Keratinocyte (primary cell): ENCODE measurements around the gene HSH2D. TPM values are rescaled to one million over a fixed set of nuclear protein-coding genes. Genes with fewer than 3 reads are reported as not detected.
"Not testable (repeated sequence)": the region's sequence is repeated elsewhere in the genome, so short reads cannot be mapped to it uniquely, and the experiment has no call there.

Experiments used
- DNase-seq: peaks from one replicate; pipeline ENCODE4 v3.0.0-alpha.2; 2011; ENCODE audit warnings: low read depth, missing footprints, low spot score
- FAIRE-seq: peaks from 2 replicates; lab custom pipeline; 2011; peaks lifted over from hg19 to GRCh38; lab: Jason Lieb, UNC
- H2AFZ ChIP-seq: 2 replicates; pipeline ENCODE4 v1.6.0; 2012; ENCODE audit warnings: low read length, control low read depth, inconsistent platforms; ENCODE audit not compliant: control insufficient read depth
- H3K27ac ChIP-seq: 2 replicates; pipeline ENCODE4 v1.5.1; 2011; ENCODE audit warnings: low read length; ENCODE audit not compliant: control insufficient read depth, insufficient read depth
- H3K27me3 ChIP-seq: 3 replicates; pipeline ENCODE4 v1.6.0; 2011; ENCODE audit warnings: low read length; ENCODE audit not compliant: control insufficient read depth, insufficient read depth; ENCODE audit errors: extremely low read depth
- H3K36me3 ChIP-seq, 2 experiments: 2 replicates in 1 of 2; 3 replicates in 1 of 2; pipeline ENCODE4 v1.5.1; 2011; ENCODE audit warnings: low read length in 2 of 2, mild to moderate bottlenecking in 1 of 2; ENCODE audit not compliant: control insufficient read depth in 2 of 2, insufficient read depth in 2 of 2; ENCODE audit errors: extremely low read depth in 1 of 2
- H3K4me1 ChIP-seq: 3 replicates; pipeline ENCODE4 v1.5.1; 2011; ENCODE audit warnings: low read length; ENCODE audit not compliant: control insufficient read depth, insufficient read depth; ENCODE audit errors: extremely low read depth
- H3K4me2 ChIP-seq: 3 replicates; pipeline ENCODE4 v1.6.0; 2011; ENCODE audit warnings: low read depth, low read length; ENCODE audit not compliant: control insufficient read depth, insufficient read depth; ENCODE audit errors: extremely low read depth
- H3K4me3 ChIP-seq, 3 experiments: fragments of 200-600 bp in 1 of 3; sonication (generic) in 1 of 3; 2 replicates in 2 of 3; 3 replicates in 1 of 3; pipeline ENCODE4 v1.5.1; 2011 to 2016; ENCODE audit warnings: low read length in 3 of 3, mild to moderate bottlenecking in 3 of 3, control low read depth in 2 of 3, inconsistent platforms in 1 of 3, low read depth in 1 of 3, mixed read lengths in 1 of 3, mixed run types in 1 of 3, moderate library complexity in 1 of 3; ENCODE audit not compliant: control insufficient read depth in 2 of 3, insufficient read depth in 2 of 3; ENCODE audit errors: extremely low read depth in 1 of 3
- H3K79me2 ChIP-seq: 2 replicates; pipeline ENCODE4 v1.6.0; 2012; ENCODE audit warnings: low read length; ENCODE audit not compliant: control insufficient read depth, insufficient read depth
- H3K9ac ChIP-seq: 3 replicates; pipeline ENCODE4 v1.6.0; 2011; ENCODE audit warnings: low read length; ENCODE audit not compliant: control insufficient read depth, insufficient read depth; ENCODE audit errors: extremely low read depth
- H3K9me1 ChIP-seq: 3 replicates; pipeline ENCODE4 v1.6.0; 2011; ENCODE audit warnings: low read length; ENCODE audit not compliant: control insufficient read depth, insufficient read depth; ENCODE audit errors: extremely low read depth
- H3K9me3 ChIP-seq: 2 replicates; pipeline ENCODE4 v1.5.1; 2012; ENCODE audit warnings: low read depth, low read length; ENCODE audit not compliant: control insufficient read depth
- H4K20me1 ChIP-seq: 3 replicates; pipeline ENCODE4 v1.6.0; 2011; ENCODE audit warnings: low read length; ENCODE audit not compliant: control insufficient read depth, insufficient read depth; ENCODE audit errors: extremely low read depth
- EZH2 ChIP-seq: IDR thresholded peaks from one replicate; pipeline ENCODE4 v1.6.1; 2012; ENCODE audit warnings: inconsistent platforms, mild to moderate bottlenecking, low read length, moderate library complexity
- dilution Hi-C: fragments of 300-500 bp; cut with MboI; formaldehyde crosslinking; loops from one replicate; pipeline ENCODE4 v1.7.0; 2020; ENCODE audit warnings: low sequenced_read_pairs; ENCODE audit not compliant: extremely low pct_ligation_motif_present
- polyA plus RNA-seq, 5 experiments: library from polyadenylated mRNA; depleted of rRNA in 3 of 5; stranded (reverse) in 3 of 5; stranded (forward) in 1 of 5; unstranded in 1 of 5; fragments of >200 nt; gene quantifications; 1 replicate in 1 of 5; 2 replicates in 3 of 5; 3 replicates in 1 of 5; pipeline versions ENCODE4 v1.2.1 to v1.2.3, GENCODE V29; 2011 to 2012; ENCODE audit warnings: missing spikeins in 2 of 5, low read depth in 1 of 5, low replicate concordance in 1 of 5
- TF ChIP-seq, protein P1 (sequence below), 3 experiments: IDR thresholded peaks in 1 of 3; conservative IDR thresholded peaks in 1 of 3; optimal IDR thresholded peaks in 1 of 3; 2 replicates in 2 of 3; 3 replicates in 1 of 3; pipeline versions ENCODE3 to v1.5.1; 2011; ENCODE audit warnings: low read length in 3 of 3, mild to moderate bottlenecking in 3 of 3, moderate library complexity in 2 of 3, control low read depth in 1 of 3, inconsistent platforms in 1 of 3; ENCODE audit not compliant: insufficient read depth in 2 of 3; ENCODE audit errors: extremely low read depth in 1 of 3

The HSH2D gene
- polyA plus RNA-seq, 1 donor (not counting 4 experiments of a cell fraction or from before 2014, with no cell fraction given): 1.1 TPM

GRCh38 chr19:16170134-16170533 lies 26.6 kb downstream of the HSH2D start:
- no peaks in the 10 kb centered on the region for H3K79me2 ChIP-seq
- H3K36me3 ChIP-seq: no peaks in the 10 kb centered on the region
- H3K9me3 ChIP-seq: no peaks in the 10 kb centered on the region
- no peak for DNase-seq
- no peak overlapping the region for H2AFZ ChIP-seq
- no peaks in the 10 kb centered on the region for H3K9me1 ChIP-seq
- dilution Hi-C loops: no loop called here
- H3K9ac ChIP-seq: no peak overlapping the region
- TF ChIP-seq, protein P1, sequence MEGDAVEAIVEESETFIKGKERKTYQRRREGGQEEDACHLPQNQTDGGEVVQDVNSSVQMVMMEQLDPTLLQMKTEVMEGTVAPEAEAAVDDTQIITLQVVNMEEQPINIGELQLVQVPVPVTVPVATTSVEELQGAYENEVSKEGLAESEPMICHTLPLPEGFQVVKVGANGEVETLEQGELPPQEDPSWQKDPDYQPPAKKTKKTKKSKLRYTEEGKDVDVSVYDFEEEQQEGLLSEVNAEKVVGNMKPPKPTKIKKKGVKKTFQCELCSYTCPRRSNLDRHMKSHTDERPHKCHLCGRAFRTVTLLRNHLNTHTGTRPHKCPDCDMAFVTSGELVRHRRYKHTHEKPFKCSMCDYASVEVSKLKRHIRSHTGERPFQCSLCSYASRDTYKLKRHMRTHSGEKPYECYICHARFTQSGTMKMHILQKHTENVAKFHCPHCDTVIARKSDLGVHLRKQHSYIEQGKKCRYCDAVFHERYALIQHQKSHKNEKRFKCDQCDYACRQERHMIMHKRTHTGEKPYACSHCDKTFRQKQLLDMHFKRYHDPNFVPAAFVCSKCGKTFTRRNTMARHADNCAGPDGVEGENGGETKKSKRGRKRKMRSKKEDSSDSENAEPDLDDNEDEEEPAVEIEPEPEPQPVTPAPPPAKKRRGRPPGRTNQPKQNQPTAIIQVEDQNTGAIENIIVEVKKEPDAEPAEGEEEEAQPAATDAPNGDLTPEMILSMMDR (optimal IDR thresholded peaks at IDR 0.05 in 1 of 3, IDR thresholded peaks at IDR 0.05 in 1 of 3, conservative IDR thresholded peaks at IDR 0.05 in 1 of 3; ENCODE audit: extremely low read depth in 1 of 3, insufficient read depth in 2 of 3, low read length in 3 of 3): no peak
- TF ChIP-seq EZH2: no peak
- no peak overlapping the region for H3K4me2 ChIP-seq
- H3K4me1 ChIP-seq: no peaks in the 10 kb centered on the region
- no peaks in the 10 kb centered on the region for H3K27me3 ChIP-seq
- no peak overlapping the region for H3K4me3 ChIP-seq
- no peak for FAIRE-seq
- H4K20me1 ChIP-seq: no peaks in the 10 kb centered on the region
- no peak overlapping the region for H3K27ac ChIP-seq

DNA sequence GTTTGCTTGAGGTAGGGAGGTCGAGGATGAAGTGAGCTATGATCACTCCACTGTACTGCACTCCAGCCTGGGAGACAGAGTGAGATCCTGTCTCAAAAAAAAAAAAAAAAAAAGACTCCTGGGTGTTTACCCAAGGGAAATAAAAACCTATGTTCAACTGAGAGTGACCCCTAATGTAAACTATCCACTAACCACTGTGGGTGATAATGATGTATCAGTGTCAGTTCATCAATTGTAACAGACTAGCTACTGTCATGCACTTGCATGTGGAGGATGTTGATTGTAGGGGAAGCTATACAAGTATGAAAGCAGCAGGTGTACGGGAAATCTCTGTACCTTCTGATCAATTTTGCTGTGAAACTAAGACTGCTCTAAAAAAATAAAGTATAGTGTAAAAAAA lies 32.5 kb downstream of the HSH2D start:
- Histone ChIP-seq H3K27me3 (no peaks in the 10 kb centered on the region), H2AFZ (no peak overlapping the region), H3K9ac (no peak overlapping the region), H3K4me2 (no peak overlapping the region), H3K79me2 (no peaks in the 10 kb centered on the region), H3K36me3 (no peaks in the 10 kb centered on the region), H3K27ac (no peak overlapping the region), H3K4me1 (peaks cover 7% of the 10 kb centered on the region), H3K9me3 (no peaks in the 10 kb centered on the region), H3K9me1 (no peaks in the 10 kb centered on the region), H3K4me3 (no peak overlapping the region), H4K20me1 (no peaks in the 10 kb centered on the region)
- TF ChIP-seq, protein P1 (optimal IDR thresholded peaks at IDR 0.05 in 1 of 3, IDR thresholded peaks at IDR 0.05 in 1 of 3, conservative IDR thresholded peaks at IDR 0.05 in 1 of 3; ENCODE audit: extremely low read depth in 1 of 3, insufficient read depth in 2 of 3, low read length in 3 of 3): no peak
- TF ChIP-seq EZH2: no peak
- DNase-seq (no peak), FAIRE-seq (no peak)
- dilution Hi-C loops: no loop called here

DNA sequence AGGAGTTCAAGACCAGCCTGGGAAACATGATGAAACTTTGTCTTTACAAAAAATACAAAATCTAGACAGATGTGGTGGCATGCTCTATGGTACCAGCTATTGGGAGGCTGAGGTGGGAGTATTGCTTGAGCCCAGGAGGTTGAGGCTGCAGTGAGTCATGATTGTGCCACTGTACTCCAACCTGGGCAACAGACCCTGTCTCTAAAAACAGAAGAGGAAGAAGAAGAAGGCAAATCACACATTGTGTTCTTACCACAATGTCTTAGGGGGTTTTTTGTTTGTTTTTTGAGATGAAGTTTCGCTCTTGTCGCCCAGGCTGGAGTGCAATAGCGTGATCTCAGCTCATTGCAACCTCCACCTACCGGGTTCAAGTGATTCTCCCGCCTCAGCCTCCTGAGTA lies 35.4 kb downstream of the HSH2D start:
- H3K4me3 ChIP-seq, H3K79me2 ChIP-seq, H3K36me3 ChIP-seq, dilution Hi-C loops, FAIRE-seq, H3K27ac ChIP-seq, H3K4me2 ChIP-seq, H4K20me1 ChIP-seq, H3K9me3 ChIP-seq, H2AFZ ChIP-seq, H3K4me1 ChIP-seq, H3K9ac ChIP-seq, H3K9me1 ChIP-seq, DNase-seq, H3K27me3 ChIP-seq: not testable (repeated sequence)
